SK-N-SH (cell line): Measurements from ENCODE around the gene IFT52. TPM values are rescaled to one million over a fixed set of nuclear protein-coding genes. Genes with fewer than 3 reads are reported as not detected.

Experiments used
- CTCF ChIA-PET: fragments of 300-600, 350-600 bp; formaldehyde crosslinking; extraction: SDS; loops from one replicate; lab custom pipeline; 2021; lab: Yijun Ruan, JAX
- POLR2A ChIA-PET: fragments of 350-600 bp; sonication (Branson Sonifier 250); formaldehyde crosslinking; extraction: SDS; loops from one replicate; lab custom pipeline; 2020; ENCODE audit warnings: antibody characterized with exemption, inconsistent platforms; lab: Yijun Ruan, JAX
- DNase-seq: peaks from one replicate; pipeline ENCODE4 v3.0.0; 2012
- H2AFZ ChIP-seq: fragments of 200-600 bp; sonication (generic); 2 replicates; pipeline ENCODE4 v1.8.1; 2016; ENCODE audit warnings: antibody characterized with exemption, mild to moderate bottlenecking, low read depth
- H3F3A ChIP-seq: fragments of 200-600 bp; sonication (generic); replicated peaks from 2 replicates; pipeline ENCODE3; 2016; ENCODE audit warnings: antibody characterized with exemption, mild to moderate bottlenecking; ENCODE audit not compliant: insufficient read depth
- H3K27ac ChIP-seq, 2 experiments: fragments of 200-500 bp in 1 of 2; fragments of 200-600 bp in 1 of 2; sonication (Bioruptor generic) in 1 of 2; sonication (generic), shearing (Covaris generic) in 1 of 2; 2 replicates each; pipeline versions ENCODE4 v1.5.1 to v1.6.1; 2014 to 2016; ENCODE audit warnings: low read depth in 2 of 2, inconsistent platforms in 1 of 2, low read length in 1 of 2, mild to moderate bottlenecking in 1 of 2, mixed read lengths in 1 of 2
- H3K27me3 ChIP-seq: fragments of 200-600 bp; sonication (generic), shearing (Covaris generic); 2 replicates; pipeline ENCODE4 v1.6.1; 2016; ENCODE audit warnings: mixed run types; ENCODE audit not compliant: insufficient read depth
- H3K36me3 ChIP-seq, 2 experiments: fragments of 200-500 bp in 1 of 2; fragments of 200-600 bp in 1 of 2; sonication (Bioruptor generic) in 1 of 2; sonication (generic) in 1 of 2; replicated peaks in 1 of 2; 2 replicates each; pipeline versions ENCODE3 to v1.5.1; 2014 to 2016; ENCODE audit warnings: low read length in 1 of 2, mild to moderate bottlenecking in 1 of 2; ENCODE audit not compliant: insufficient read depth in 2 of 2, control insufficient read depth in 1 of 2
- H3K4me1 ChIP-seq, 2 experiments: fragments of 200-500 bp in 1 of 2; fragments of 200-600 bp in 1 of 2; sonication (Bioruptor generic) in 1 of 2; sonication (generic), shearing (Covaris generic) in 1 of 2; 2 replicates each; pipeline versions ENCODE4 v1.5.1 to v1.6.1; 2014 to 2016; ENCODE audit warnings: low read depth in 1 of 2, low read length in 1 of 2, mixed run types in 1 of 2; ENCODE audit not compliant: insufficient read depth in 2 of 2, control insufficient read depth in 1 of 2
- H3K4me2 ChIP-seq: fragments of 200-600 bp; sonication (generic), shearing (Covaris generic); 2 replicates; pipeline ENCODE4 v1.6.1; 2017; ENCODE audit warnings: mixed run types
- H3K4me3 ChIP-seq, 2 experiments: fragments of 200-500 bp in 1 of 2; fragments of 200-600 bp in 1 of 2; sonication (Bioruptor generic) in 1 of 2; sonication (generic), shearing (Covaris generic) in 1 of 2; 2 replicates each; pipeline versions ENCODE4 v1.5.1 to v1.8.1; 2014 to 2016; ENCODE audit warnings: low read depth in 2 of 2, inconsistent platforms in 1 of 2, low read length in 1 of 2, mild to moderate bottlenecking in 1 of 2, mixed read lengths in 1 of 2, moderate library complexity in 1 of 2
- H3K79me2 ChIP-seq: fragments of 200-600 bp; sonication (generic); 2 replicates; pipeline ENCODE4 v1.8.1; 2017; ENCODE audit warnings: mild to moderate bottlenecking; ENCODE audit not compliant: insufficient read depth
- H3K9ac ChIP-seq: fragments of 200-600 bp; sonication (generic); 2 replicates; pipeline ENCODE4 v1.6.1; 2017; ENCODE audit warnings: mixed run types
- H3K9me2 ChIP-seq: fragments of 200-600 bp; sonication (generic); 2 replicates; pipeline ENCODE4 v1.6.1; 2017; ENCODE audit warnings: mixed run types
- H3K9me3 ChIP-seq: fragments of 200-600 bp; sonication (generic); 2 replicates; pipeline ENCODE4 v1.6.1; 2017; ENCODE audit warnings: mixed run types, mild to moderate bottlenecking, moderate library complexity
- H4K20me1 ChIP-seq: fragments of 200-600 bp; sonication (generic); 2 replicates; pipeline ENCODE4 v1.6.1; 2017; ENCODE audit warnings: mild to moderate bottlenecking, mixed run types; ENCODE audit not compliant: insufficient read depth
- ELF1 ChIP-seq: IDR thresholded peaks from 2 replicates; pipeline ENCODE4 v1.4.0; 2012
- EP300 ChIP-seq, 2 experiments: IDR thresholded peaks; 2 replicates each; pipeline versions ENCODE4 v1.4.0 to v1.6.1; 2012; ENCODE audit warnings: borderline replicate concordance in 1 of 2, low read depth in 1 of 2, low read length in 1 of 2
- FOSL2 ChIP-seq: IDR thresholded peaks from 2 replicates; pipeline ENCODE4 v1.4.0; 2012; ENCODE audit warnings: low read depth, mild to moderate bottlenecking, moderate library complexity, borderline replicate concordance
- FOXM1 ChIP-seq: IDR thresholded peaks from 2 replicates; pipeline ENCODE4 v1.4.0; 2012; ENCODE audit warnings: low read depth, mild to moderate bottlenecking
- NRF1 ChIP-seq: IDR thresholded peaks from 2 replicates; pipeline ENCODE4 v1.6.1; 2012; ENCODE audit warnings: low read depth, mild to moderate bottlenecking, low read length
- TAF1 ChIP-seq: IDR thresholded peaks from 2 replicates; pipeline ENCODE4 v1.6.1; 2012; ENCODE audit warnings: low read depth, mild to moderate bottlenecking, low read length, moderate library complexity, borderline replicate concordance
- WGBS: methylation state at CpG from one replicate; pipeline ENCODE4 v1.1.6; 2017; ENCODE audit warnings: low lambda C conversion rate; 5-methylcytosine and 5-hydroxymethylcytosine counted together
- polyA plus RNA-seq, 3 experiments: library from polyadenylated mRNA; depleted of rRNA; stranded (reverse); fragments of >200 nt; gene quantifications; 2 replicates each; pipeline ENCODE4 v1.2.3, GENCODE V29; 2012
- TF ChIP-seq, protein P1 (sequence below): fragments of 200-600 bp; sonication (generic); IDR thresholded peaks from 2 replicates; pipeline ENCODE4 v1.6.1; 2017; ENCODE audit warnings: antibody characterized with exemption, mild to moderate bottlenecking, moderate library complexity
- TF ChIP-seq, protein P2 (sequence below): IDR thresholded peaks from 2 replicates; pipeline ENCODE4 v1.4.0; 2012; ENCODE audit warnings: low read depth, borderline replicate concordance
- TF ChIP-seq, protein P3 (sequence below): IDR thresholded peaks from 2 replicates; pipeline ENCODE4 v1.4.0; 2012; ENCODE audit warnings: low read depth, borderline replicate concordance
- TF ChIP-seq, protein P4 (sequence below): fragments of 150-350 bp; IDR thresholded peaks from 2 replicates; pipeline ENCODE4 v1.6.1; 2017; ENCODE audit warnings: antibody characterized with exemption, low read length, low read depth, borderline replicate concordance

Gene IFT52
- polyA plus RNA-seq, 1 of the 3 experiments (the other 2 are of a cell fraction): 34.0 TPM

DNA sequence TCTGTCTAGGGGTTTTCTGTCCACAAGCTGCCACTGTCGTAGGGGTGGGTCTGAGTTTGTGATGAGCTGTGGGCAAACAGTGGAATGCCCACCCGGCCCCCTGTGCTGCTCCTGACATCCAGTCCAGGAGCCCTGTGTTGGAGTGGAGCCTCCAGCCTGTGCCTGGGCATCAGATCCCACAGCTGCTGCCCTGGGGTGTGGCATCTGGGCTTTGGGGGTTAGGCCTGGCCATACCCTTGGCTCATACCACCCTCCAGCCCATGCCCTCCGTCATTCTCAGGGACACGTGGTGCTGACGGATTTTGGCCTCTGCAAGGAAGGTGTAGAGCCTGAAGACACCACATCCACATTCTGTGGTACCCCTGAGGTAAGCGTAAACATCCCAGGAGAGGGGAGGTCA is 19.0 kb upstream of the IFT52 start (continued):
- TF ChIP-seq, protein P1, sequence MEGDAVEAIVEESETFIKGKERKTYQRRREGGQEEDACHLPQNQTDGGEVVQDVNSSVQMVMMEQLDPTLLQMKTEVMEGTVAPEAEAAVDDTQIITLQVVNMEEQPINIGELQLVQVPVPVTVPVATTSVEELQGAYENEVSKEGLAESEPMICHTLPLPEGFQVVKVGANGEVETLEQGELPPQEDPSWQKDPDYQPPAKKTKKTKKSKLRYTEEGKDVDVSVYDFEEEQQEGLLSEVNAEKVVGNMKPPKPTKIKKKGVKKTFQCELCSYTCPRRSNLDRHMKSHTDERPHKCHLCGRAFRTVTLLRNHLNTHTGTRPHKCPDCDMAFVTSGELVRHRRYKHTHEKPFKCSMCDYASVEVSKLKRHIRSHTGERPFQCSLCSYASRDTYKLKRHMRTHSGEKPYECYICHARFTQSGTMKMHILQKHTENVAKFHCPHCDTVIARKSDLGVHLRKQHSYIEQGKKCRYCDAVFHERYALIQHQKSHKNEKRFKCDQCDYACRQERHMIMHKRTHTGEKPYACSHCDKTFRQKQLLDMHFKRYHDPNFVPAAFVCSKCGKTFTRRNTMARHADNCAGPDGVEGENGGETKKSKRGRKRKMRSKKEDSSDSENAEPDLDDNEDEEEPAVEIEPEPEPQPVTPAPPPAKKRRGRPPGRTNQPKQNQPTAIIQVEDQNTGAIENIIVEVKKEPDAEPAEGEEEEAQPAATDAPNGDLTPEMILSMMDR: no peak

DNA sequence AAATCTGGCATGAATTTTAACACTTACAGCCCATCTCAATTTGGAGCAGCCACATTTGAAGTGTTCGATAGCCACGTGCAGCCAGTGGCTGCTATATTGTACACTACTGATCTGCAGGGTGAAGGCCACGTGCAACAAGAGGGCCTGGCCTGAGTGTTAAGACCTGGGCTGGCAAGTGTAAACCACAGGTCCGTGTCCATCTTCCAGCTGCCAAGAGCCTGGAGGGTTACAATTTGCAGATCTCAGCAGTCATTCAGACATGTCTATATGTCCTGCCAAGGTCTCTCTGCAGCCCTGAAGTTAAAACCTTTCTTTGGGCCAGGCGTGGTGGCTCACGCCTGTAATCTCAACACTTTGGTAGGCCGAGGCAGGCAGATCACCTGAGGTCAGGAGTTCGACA is 17.8 kb upstream of the IFT52 start:
- ChIA-PET CTCF (no interaction called here), POLR2A (no interaction called here)
- Histone ChIP-seq H3K9me2 (no peaks in the 10 kb centered on the region), H3K4me1 (no peaks in the 10 kb centered on the region), H3K79me2 (no peaks in the 10 kb centered on the region), H3K4me3 (no peak overlapping the region), H3K9ac (no peak overlapping the region), H3K9me3 (no peaks in the 10 kb centered on the region), H4K20me1 (no peaks in the 10 kb centered on the region), H3F3A (no peaks in the 10 kb centered on the region), H3K27me3 (no peaks in the 10 kb centered on the region), H3K4me2 (no peak overlapping the region), H3K27ac (no peak overlapping the region), H2AFZ (no peak overlapping the region), H3K36me3 (no peaks in the 10 kb centered on the region)
- DNase-seq: no peak
- whole genome bisulfite sequencing: 90% methylated on average over 8 of the region's 8 CpGs
- TF ChIP-seq, protein P2, sequence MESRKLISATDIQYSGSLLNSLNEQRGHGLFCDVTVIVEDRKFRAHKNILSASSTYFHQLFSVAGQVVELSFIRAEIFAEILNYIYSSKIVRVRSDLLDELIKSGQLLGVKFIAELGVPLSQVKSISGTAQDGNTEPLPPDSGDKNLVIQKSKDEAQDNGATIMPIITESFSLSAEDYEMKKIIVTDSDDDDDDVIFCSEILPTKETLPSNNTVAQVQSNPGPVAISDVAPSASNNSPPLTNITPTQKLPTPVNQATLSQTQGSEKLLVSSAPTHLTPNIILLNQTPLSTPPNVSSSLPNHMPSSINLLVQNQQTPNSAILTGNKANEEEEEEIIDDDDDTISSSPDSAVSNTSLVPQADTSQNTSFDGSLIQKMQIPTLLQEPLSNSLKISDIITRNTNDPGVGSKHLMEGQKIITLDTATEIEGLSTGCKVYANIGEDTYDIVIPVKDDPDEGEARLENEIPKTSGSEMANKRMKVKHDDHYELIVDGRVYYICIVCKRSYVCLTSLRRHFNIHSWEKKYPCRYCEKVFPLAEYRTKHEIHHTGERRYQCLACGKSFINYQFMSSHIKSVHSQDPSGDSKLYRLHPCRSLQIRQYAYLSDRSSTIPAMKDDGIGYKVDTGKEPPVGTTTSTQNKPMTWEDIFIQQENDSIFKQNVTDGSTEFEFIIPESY: no peak
- no peak for TF ChIP-seq FOSL2
- TF ChIP-seq FOXM1: no peak
- TF ChIP-seq TAF1: no peak
- TF ChIP-seq, protein P3, sequence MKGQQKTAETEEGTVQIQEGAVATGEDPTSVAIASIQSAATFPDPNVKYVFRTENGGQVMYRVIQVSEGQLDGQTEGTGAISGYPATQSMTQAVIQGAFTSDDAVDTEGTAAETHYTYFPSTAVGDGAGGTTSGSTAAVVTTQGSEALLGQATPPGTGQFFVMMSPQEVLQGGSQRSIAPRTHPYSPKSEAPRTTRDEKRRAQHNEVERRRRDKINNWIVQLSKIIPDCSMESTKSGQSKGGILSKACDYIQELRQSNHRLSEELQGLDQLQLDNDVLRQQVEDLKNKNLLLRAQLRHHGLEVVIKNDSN: no peak
- TF ChIP-seq EP300 (IDR thresholded peaks at IDR 0.05; ENCODE audit: borderline replicate concordance in 1 of 2, low read depth in 1 of 2, low read length in 1 of 2): no peak
- TF ChIP-seq, protein P4, sequence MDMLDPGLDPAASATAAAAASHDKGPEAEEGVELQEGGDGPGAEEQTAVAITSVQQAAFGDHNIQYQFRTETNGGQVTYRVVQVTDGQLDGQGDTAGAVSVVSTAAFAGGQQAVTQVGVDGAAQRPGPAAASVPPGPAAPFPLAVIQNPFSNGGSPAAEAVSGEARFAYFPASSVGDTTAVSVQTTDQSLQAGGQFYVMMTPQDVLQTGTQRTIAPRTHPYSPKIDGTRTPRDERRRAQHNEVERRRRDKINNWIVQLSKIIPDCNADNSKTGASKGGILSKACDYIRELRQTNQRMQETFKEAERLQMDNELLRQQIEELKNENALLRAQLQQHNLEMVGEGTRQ: no peak
- TF ChIP-seq NRF1: no peak
- TF ChIP-seq, protein P1: no peak
- no peak for TF ChIP-seq ELF1
